SKM-1 treated with dmso at 0.1 percent for 144 hours (cell line): Measurements from ENCODE around the gene TMEM150A.
"Not testable (repeated sequence)": the region's sequence is repeated elsewhere in the genome, so short reads cannot be mapped to it uniquely, and the experiment has no call there.

Source experiments
- DNase-seq: peaks from one replicate; lab custom pipeline; 2025; ENCODE audit not compliant: unreplicated experiment; lab: John Stamatoyannopoulos, UW

TMEM150A gene

DNA sequence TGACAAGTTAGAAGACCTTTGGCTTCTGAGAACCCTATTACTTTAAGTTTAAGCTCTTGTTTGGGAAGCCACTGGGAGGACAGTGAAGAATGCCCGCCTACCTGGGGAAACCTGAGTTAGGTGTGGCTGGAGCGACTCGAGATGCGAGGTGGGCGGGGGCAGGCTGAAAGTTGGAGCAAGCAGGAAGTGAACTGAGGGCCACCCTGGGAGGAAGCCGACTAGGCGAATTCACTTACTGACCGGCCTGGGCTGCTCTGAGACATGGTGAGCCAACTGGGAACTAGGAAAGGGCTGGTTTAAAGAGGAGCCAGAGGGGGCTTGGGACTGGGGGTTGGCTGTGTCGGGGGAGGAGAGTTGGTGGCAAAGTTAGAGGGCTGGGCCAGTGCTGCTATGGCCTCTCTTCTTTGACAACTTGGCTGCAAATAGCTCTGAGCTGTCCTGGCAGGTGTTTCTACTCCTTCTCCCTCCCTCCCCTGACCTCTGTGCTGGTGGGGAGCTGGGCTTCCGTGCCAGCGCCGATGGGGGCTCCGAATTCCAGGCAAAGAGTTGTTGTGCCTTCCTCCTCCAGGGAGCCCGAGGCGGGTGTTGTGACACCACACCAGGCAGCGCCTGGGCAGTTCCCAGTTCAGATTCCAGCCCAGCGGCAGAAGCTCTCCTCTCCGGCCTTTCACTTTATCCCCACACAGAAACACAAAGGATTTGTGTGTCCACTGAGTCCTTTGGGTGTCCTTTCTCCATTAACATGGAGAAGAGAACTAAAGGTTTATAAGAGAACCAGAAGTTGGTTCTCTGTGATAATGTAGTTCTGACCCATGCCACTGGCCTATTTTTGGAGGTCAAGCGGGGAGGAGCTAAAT lies 24.9 kb downstream of the TMEM150A start, which contains the start of gene VAMP8:
Gene VAMP8, plus strand, starts transcription at position 201 of the 857 bp plus-strand sequence. Its CDS starts 61 bp downstream, at position 262.
- peak; percentile 68 for DNase-seq

DNA sequence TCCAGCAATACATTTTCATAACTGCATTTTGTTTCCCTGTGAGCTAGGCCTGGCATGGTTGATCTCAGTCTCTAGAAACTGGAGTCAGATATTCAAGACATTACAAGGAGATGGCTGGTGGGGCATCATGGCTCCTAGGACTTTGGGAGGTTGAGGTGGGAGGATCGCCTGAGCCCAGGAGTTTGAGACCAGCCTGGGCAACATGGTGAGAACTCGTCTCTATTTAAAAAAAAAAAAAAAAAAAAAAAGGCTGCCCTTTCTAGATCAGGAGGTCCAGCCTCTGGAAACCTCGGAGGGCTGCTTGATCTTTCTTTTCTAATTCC lies 25.5 kb downstream of the TMEM150A start:
- no peak for DNase-seq

DNA sequence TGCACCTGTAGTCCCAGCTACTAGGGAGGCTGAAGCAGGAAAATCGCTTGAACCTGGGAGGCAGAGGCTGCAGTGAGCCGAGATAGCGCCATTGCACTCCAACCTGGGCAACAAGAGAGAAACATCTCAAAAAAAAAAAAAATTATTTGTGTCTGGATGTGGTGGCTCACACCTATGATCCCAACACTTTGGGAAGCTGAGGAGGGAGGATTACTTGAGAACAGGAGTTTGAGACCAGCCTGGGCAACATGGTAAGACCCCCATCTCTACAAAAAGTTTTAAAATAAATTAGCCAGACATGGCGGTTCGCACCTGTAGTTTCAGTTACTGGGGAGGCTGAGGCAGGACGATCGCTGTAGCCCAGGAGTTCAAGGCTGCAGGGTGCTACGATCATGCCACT lies 26.8 kb downstream of the TMEM150A start:
- DNase-seq = no peak

DNA sequence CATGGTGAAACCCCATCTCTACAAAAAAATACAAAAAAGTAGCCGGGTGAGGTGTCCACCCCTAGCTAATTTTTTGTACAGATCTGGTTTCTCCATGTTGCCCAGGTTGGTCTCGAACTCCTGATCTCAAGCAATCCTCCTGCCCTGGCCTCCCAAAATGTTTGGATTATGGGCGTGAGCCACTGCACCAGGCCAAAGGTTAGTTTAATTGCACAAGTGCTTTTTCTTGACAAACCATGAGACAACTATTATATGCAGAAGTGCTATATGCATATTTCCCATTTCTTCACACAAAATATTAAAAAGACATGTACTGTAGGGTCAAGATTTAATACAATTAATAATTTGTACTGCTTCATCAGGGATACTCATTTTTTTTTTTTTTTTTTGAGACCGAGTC lies 36.2 kb downstream of the TMEM150A start:
- DNase-seq = no peak

DNA sequence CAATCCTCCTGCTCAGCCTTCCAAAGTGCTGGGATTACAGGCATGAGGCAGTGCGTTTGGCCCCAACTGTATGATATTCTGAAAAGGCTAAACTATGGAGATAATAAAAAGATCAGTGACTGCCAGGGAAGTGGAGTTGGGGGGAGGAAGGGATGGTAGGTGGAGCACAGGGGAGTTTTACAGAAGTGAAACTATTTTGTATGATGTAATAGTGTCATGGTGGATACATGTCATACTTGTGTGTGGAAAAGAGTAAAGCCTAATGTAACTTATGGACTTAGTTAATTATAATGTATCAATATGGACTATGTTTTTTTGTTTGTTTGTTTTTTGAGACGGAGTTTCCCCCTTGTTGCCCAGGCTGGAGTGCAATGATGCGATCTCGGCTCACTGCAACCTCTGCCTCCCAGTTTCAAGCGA lies 38.3 kb downstream of the TMEM150A start:
- DNase-seq = peak; percentile 89

DNA sequence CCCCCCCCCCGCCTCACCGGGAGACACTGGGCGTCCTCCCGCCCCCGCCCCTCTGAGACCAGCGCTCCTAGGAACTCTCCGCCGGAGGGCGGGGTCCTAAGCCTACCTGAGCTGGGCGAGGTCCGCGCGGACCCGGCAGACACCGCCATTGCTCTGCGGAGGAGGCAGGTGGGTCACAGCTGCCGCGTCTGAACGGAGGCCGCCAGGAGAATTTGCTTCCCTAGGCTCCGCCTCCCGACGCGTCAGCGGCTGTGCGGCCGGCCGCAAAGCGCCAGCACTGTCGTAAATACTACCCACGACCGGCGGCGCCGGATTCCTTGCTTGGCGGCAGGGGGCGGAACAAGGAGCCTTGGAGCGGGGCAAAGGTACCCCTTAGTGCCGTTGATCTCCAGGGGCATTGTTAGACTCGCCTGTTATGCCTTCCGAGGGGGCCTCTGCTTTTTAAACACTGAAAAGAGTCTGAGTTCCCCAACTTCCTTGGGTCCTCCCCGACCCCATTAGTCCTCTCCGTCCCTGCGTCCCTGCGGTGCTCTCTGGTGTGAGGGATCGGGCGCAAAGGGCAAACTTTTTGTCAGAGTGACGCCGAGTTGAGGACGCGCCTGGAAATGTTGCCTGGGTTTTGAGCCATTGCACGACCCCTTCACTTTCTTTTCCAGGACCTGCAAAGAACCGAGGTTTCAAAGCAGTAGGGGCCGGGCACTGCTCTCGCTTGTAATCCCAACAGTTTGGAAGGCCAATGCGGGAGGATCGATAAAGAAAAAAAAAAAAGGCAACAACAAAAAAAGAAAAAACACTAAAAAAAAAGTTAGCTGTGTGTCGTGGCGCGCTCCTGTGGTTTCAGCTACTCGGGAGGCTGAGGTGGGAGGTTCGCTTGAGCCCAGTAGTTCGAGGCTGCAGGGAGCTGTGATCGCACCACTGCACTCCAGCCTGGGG lies 41.0 kb downstream of the TMEM150A start, which contains the start of gene GGCX:
Gene GGCX, minus strand, starts transcription at position 214 of the 933 bp plus-strand sequence. Its CDS starts 65 bp downstream, at position 149.
- peak; percentile 96 for DNase-seq

DNA sequence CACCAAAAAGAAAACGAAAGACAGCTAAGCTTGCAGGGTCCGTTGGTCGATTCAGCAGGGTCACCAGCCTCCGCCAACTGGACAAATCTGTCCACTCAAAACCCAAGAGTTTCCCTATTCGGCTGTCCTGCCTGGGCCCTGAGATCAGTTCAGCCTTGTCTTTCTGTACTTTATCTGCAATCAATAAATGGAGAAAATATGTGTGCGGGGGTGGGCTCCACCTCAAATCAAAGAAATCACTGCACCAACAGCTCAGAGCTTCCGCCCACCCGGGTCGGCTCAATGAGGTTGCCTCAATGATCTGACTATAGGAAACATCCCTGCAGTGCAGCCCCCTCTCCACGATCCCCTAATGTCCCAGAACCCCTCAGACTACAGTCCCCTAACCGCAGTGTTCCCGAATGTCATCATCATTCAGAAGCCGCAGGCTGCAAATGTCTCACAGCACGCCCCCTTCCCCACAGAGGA lies 41.7 kb downstream of the TMEM150A start:
- no peak for DNase-seq

DNA sequence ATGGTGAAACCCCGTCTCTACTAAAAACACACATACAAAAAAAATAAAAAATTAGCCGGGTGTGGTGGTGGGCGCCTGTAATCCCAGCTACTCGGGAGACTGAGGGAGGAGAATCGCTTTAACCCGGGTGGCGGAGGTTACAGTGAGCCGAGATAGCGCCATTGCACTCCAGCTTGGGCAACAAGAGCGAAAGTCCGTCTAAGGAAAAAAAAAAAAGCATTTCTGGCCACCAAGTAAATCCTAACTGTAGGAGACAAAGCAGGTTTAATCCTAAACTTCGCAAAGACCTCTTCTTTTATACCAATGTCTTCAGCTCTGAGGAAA lies 42.1 kb downstream of the TMEM150A start:
- DNase-seq = not testable (repeated sequence)

DNA sequence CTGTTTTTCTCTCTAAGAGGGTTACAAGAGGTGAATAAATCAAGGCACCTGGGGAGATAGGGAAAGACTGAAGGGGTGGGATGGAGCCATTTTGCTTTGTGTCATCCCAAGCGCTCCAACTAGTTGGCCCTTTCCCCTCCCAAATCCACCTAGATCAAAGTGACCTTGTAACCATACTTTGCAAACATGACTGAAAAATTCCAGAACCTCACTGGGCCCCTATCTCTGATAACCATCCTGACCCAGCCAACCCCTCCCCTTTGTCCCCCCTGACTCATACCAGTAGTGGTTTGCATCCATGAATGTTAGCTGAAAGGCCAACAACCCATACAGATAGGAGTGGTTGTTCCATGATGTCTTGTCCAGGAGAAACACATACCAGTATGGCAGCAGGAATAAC lies 44.3 kb downstream of the TMEM150A start:
- no peak for DNase-seq

DNA sequence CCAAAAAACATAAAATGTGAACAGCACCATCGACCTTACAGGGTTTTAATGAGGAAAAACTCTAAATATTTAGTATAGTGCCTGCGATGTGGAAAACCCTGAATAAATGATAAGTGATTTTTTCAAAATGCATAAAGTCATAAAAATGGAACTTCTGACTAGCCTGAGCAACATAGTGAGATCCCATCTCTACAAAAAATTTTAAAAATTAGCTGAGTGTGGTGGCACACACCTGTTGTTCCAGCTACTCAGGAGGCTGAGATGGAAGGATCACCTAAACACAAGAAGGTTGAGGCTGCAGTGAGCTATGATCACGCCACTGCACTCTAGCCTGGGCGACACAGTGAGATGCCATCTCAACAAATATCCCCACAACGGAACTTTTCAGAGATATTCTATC lies 45.4 kb downstream of the TMEM150A start:
- no peak for DNase-seq

DNA sequence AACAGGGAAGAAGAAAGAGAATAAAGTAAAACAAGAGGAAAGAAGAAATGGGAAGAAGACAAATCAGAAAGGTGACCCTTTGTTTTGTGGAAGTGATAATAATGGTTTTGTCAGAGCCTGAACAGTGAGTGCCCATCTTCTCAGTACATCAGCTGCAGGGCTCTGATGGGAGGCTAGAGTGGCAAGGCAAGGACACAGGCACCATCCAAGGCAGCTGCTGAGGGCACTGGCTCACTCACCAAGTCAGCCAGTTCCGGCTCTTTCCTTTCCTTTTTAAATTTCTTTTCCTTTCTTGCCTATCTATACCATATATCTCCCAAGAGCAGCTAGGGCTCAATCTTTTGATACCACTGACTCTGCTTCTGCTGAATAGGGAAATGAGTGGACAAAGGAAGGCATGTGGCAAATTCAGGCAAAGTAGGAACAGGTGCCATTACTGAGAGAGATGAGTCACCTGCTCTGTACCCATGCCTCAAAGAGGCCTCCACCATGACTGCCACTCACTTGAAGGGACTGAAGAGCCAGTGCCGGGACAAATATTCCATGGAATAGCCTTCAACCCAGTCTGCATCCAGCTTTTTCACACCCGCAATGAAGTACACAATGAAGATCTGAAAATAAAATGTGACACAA lies 47.4 kb downstream of the TMEM150A start:
- DNase-seq = no peak

DNA sequence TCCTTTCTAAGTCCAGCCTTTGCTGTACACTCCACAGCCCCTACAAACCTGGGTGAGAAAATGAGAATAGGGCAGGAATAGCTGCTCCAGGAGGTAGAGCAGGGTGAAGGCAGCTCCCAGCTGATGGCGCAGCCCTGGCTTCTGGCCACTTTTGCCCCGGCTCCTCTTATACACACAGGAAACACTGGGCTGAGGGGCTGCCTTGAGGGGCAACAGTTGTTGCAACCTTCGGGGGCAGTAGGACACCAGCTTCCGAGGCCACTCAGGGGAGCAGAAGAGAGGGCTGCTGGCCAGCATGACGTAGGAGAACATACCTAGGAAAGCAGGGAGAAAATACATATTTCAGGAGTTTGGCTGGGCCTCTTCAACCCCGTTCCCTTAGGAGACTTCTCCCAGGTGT lies 49.3 kb downstream of the TMEM150A start:
- DNase-seq = no peak

DNA sequence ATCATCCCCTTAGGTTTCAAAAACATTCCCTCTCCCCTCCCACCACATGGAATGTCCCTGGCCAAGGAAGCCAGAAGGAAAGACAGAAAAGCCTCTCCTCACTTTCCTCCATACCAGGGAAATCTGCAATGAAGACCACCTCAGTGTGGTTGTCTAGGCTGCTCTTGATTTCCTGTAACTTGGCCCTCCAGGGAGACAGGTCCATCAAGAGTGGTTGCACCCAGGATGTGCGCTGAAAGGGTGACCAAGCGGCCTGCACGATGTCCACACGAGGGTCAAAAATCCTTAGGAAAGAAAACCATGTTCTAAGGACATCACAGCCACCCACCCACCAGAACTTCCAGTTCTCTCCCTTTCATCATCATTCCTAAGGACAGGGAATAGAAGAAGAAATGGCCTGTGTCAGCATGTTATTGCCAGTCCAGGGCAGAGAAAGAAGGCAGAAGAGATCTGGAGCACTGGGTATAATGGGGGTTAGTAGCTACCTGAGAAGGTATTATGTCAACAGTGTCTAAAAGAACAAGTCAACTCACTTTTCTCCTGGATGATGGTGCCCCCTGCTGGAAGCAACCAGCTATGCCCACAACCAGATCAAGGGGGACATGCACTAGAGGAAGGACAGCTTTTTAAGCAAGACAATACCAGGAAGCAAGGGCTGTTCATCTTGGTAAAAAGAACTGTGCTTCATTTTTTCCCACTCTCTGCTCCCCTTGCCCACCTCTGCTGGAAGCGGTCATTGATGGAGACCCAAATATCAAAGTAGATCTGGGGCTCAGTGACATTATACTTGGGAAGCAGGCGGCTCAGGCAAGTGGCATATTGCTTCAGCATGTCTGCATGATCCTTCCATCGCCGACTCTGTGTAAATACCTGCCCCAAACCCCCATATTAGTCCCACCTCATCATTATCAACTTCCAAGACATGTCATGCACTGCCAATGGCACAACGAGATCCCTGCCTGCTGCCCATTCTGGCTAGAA lies 50.5 kb downstream of the TMEM150A start:
- peak; percentile 88 for DNase-seq

DNA sequence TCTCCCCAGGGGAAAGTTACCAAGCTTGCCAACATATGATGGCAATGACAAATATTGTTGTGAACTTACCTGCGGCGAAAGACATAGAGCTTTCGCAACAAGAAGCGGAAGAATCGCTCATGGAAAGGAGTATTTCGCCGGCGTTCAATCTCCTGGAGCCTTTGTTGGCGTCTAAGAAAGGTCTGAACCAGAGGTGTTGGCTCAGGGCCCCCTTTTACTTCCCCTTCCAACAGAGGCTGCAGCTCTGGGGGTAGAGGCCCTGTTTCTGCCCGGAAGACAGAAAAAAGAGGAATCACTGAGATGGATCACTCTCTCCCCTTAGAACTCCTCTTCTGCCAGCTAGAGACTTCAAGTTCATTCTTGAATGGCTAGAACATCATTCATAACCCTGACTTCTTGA lies 52.0 kb downstream of the TMEM150A start:
- peak; percentile 91 for DNase-seq

DNA sequence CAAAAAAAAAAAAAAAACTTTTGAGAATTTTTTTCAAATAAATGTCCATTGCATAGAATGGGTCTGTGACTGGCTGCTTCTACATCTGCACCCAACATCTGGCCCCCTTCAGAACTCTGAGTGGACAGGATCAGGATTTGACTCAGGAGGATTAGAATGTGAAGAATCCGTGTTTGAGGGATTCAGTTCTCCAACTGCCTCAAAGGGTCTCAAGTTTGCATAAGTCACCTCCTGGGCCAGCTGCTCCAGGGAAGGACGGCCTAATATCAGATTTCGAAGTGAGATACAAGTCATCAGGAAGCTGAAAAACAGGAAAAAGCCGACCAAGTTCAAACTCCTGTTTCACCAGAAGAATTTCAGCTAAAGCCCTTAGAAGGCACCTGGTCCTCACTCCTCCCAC lies 52.7 kb downstream of the TMEM150A start:
- DNase-seq = no peak

DNA sequence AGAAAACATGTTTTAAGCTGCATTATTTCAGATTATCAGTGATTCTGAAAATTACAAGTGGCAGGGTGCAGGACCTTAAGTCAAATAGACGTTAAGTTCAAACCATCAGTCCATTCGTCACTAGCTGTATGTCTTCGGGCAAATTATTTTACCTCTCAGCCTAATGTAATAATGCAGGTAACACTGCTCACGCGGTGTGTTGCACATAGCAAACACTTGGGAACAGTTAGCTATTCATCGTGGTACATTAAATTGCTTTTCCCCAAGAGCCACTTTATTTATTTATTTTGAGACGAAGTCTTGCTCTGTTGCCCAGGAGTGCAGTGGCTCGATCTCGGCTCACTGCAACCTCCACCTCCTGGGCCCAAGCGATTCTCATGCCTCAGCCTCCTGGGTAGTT lies 53.4 kb downstream of the TMEM150A start:
- no peak for DNase-seq

DNA sequence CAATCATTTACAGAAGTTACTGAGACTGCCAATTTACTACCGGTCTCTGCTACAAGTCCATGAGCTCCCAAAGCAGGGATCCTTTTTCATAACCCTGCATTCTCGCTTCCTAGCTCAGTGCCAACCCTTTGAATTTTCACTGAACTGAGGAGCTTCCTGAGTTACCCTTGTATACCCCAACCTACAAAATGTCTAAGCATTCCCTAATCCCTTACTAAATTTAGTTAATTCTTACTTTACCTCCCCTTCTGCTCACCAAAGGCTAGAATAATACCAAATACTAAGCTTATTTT lies 53.9 kb downstream of the TMEM150A start:
- no peak for DNase-seq
